SU-DHL-6 (cell line): ENCODE data around the gene IFNA2.

Experiments used
- H2AFZ ChIP-seq: fragments of 200-600 bp; sonication (generic); 2 replicates; pipeline ENCODE4 v1.6.1; 2014; ENCODE audit warnings: low read depth, mild to moderate bottlenecking, moderate library complexity, mixed read lengths, antibody characterized with exemption, low read length; ENCODE audit not compliant: severe bottlenecking
- H3F3A ChIP-seq: fragments of 200-600 bp; shearing (Covaris generic); 2 replicates; pipeline ENCODE4 v1.6.0; 2016; ENCODE audit warnings: antibody characterized with exemption, mild to moderate bottlenecking; ENCODE audit not compliant: insufficient read depth
- H3K27ac ChIP-seq: fragments of 200-600 bp; sonication (generic); 2 replicates; pipeline ENCODE4 v1.5.1; 2016; ENCODE audit warnings: low read depth, mild to moderate bottlenecking, low read length, moderate library complexity, mixed read lengths
- H3K27me3 ChIP-seq: fragments of 200-600 bp; sonication (generic), shearing (Covaris generic); 2 replicates; pipeline ENCODE4 v1.6.0; 2014; ENCODE audit warnings: mild to moderate bottlenecking, low read length
- H3K36me3 ChIP-seq: fragments of 200-600 bp; sonication (generic); 2 replicates; pipeline ENCODE4 v1.6.1; 2014; ENCODE audit warnings: mild to moderate bottlenecking, low read length, mixed read lengths
- H3K4me2 ChIP-seq: fragments of 300-600, 200-600 bp; shearing (Covaris generic), sonication (generic); 2 replicates; pipeline ENCODE4 v1.6.0; 2014; ENCODE audit warnings: low read length, low read depth, mild to moderate bottlenecking; ENCODE audit not compliant: poor library complexity, severe bottlenecking
- H3K4me3 ChIP-seq: fragments of 200-600 bp; sonication (generic); 2 replicates; pipeline ENCODE4 v1.5.1; 2014; ENCODE audit warnings: antibody characterized with exemption, low read length, mild to moderate bottlenecking, mixed read lengths; ENCODE audit not compliant: insufficient read depth, poor library complexity, severe bottlenecking
- H3K79me2 ChIP-seq: fragments of 200-600 bp; sonication (generic); 2 replicates; pipeline ENCODE4 v1.6.1; 2014; ENCODE audit warnings: mild to moderate bottlenecking, low read length, moderate library complexity; ENCODE audit not compliant: insufficient read depth
- H3K9ac ChIP-seq: fragments of 200-600 bp; sonication (generic); 2 replicates; pipeline ENCODE4 v1.7.0; 2014; ENCODE audit warnings: mild to moderate bottlenecking, low read length
- H3K9me2 ChIP-seq: fragments of 200-600 bp; sonication (generic); replicated peaks from 2 replicates; pipeline ENCODE4 v1.6.1; 2014; ENCODE audit warnings: low read length; ENCODE audit not compliant: insufficient read depth
- H3K9me3 ChIP-seq: fragments of 200-600 bp; sonication (generic); 2 replicates; pipeline ENCODE4 v1.6.1; 2014; ENCODE audit warnings: low read length, mixed read lengths; ENCODE audit not compliant: insufficient read depth
- H4K20me1 ChIP-seq: fragments of 200-600 bp; sonication (generic); 2 replicates; pipeline ENCODE4 v1.6.1; 2014; ENCODE audit warnings: low read depth, mild to moderate bottlenecking, antibody characterized with exemption, low read length, moderate library complexity, mixed read lengths
- CTCF ChIP-seq: fragments of 200-600 bp; sonication (generic); IDR thresholded peaks from one replicate; pipeline ENCODE4 v1.5.1; 2017; ENCODE audit warnings: antibody characterized with exemption, mild to moderate bottlenecking, low read length, moderate library complexity; ENCODE audit not compliant: insufficient read depth, poor library complexity, severe bottlenecking
- EZH2phosphoT487 ChIP-seq: fragments of 200-600 bp; sonication (generic), shearing (Covaris generic); conservative IDR thresholded peaks from 2 replicates; pipeline ENCODE4 v1.6.1; 2018; ENCODE audit warnings: mild to moderate bottlenecking, antibody characterized with exemption, low read length, moderate library complexity, mixed read lengths

IFNA2 gene

DNA sequence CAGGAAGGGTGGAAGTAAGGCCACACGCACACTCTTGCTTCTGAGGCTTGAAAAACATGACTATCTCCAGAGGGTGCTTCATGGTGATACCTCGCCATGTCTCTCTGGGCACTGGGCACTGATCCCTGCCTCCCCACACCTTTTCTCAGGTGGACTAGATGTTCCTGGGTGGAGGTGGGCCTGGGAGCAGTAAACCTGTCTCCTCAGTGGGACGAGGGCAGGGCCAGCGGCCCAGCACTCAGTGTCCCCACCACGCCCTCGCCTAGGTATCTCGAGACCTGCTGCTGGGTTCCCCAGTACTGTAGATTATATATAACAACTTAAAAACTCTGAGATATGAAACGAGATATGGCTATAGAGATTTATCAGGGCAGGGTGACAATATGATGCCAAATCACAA, 22.9 kb downstream of the IFNA2 start:
- no peak overlapping the region for H3K4me3 ChIP-seq
- no peak overlapping the region for H3K27ac ChIP-seq
- no peak overlapping the region for H3K9ac ChIP-seq
- H3K4me2 ChIP-seq, result no peak overlapping the region
- no peak overlapping the region for H2AFZ ChIP-seq
- no peak for TF ChIP-seq CTCF
- no peak for TF ChIP-seq EZH2phosphoT487
- no peaks in the 10 kb centered on the region for H4K20me1 ChIP-seq
- no peaks in the 10 kb centered on the region for H3K9me2 ChIP-seq
- H3K79me2 ChIP-seq, result no peaks in the 10 kb centered on the region
- no peaks in the 10 kb centered on the region for H3K9me3 ChIP-seq
- no peaks in the 10 kb centered on the region for H3K36me3 ChIP-seq
- no peaks in the 10 kb centered on the region for H3K27me3 ChIP-seq
- H3F3A ChIP-seq, result no peaks in the 10 kb centered on the region

GRCh38 chr9:21357479-21358460, 27.4 kb downstream of the IFNA2 start:
- H3K9ac ChIP-seq, result no peak overlapping the region
- no peak overlapping the region for H2AFZ ChIP-seq
- no peak overlapping the region for H3K4me2 ChIP-seq
- H3K9me3 ChIP-seq, result no peaks in the 10 kb centered on the region
- no peaks in the 10 kb centered on the region for H3K36me3 ChIP-seq
- H3K27ac ChIP-seq, result no peak overlapping the region
- no peaks in the 10 kb centered on the region for H3F3A ChIP-seq
- TF ChIP-seq EZH2phosphoT487 (no peak), CTCF (no peak)
- no peaks in the 10 kb centered on the region for H3K9me2 ChIP-seq
- H4K20me1 ChIP-seq, result no peaks in the 10 kb centered on the region
- H3K79me2 ChIP-seq, result no peaks in the 10 kb centered on the region
- no peaks in the 10 kb centered on the region for H3K27me3 ChIP-seq
- H3K4me3 ChIP-seq, result no peak overlapping the region

GRCh38 chr9:21350787-21351186, 34.4 kb downstream of the IFNA2 start, which contains the start of gene IFNA6:
IFNA6 (minus strand) TSS chr9:21350887; CDS start chr9:21350887, 0 bp downstream.
- Histone ChIP-seq H3K9me2 (no peaks in the 10 kb centered on the region), H4K20me1 (no peaks in the 10 kb centered on the region), H3K79me2 (no peaks in the 10 kb centered on the region), H2AFZ (no peak within 1 kb of the TSS), H3K9ac (no peak within 1 kb of the TSS), H3K27ac (no peak within 1 kb of the TSS), H3K4me2 (no peak within 1 kb of the TSS), H3K36me3 (no peaks in the 10 kb centered on the region), H3F3A (no peaks in the 10 kb centered on the region), H3K4me3 (no peak within 1 kb of the TSS), H3K27me3 (no peaks in the 10 kb centered on the region), H3K9me3 (no peaks in the 10 kb centered on the region)
- TF ChIP-seq EZH2phosphoT487 (no peak), CTCF (no peak)
